Activated T-cell treated with anti-CD3 and anti-CD28 coated beads for 1 hour (primary cell): Measurements from ENCODE around the gene CCL2.

Experiments
- DNase-seq: peaks from one replicate; pipeline ENCODE4 v3.0.0-alpha.2; 2020; ENCODE audit warnings: low read depth

CCL2 gene

DNA sequence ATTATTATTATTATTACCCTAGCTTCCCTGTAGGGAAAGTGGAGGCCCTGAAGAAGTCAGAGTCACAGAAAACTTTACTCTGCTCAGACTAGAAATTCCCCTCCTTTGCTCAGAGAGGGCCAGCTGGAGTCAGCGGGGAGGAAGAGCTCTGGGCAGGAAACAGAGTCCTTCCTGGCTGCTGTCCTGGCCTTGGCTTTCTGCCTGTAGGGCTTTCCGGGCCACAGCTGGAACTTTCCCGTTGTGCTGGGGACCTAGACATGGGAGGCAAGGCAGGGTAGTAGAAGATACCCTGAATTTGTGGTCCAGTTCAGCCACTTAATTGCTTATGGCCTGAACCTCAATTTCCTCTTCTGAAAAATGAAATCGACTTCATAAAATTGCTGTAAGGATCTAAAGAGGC, 14.0 kb upstream of the CCL2 start:
- DNase-seq, result no peak

DNA sequence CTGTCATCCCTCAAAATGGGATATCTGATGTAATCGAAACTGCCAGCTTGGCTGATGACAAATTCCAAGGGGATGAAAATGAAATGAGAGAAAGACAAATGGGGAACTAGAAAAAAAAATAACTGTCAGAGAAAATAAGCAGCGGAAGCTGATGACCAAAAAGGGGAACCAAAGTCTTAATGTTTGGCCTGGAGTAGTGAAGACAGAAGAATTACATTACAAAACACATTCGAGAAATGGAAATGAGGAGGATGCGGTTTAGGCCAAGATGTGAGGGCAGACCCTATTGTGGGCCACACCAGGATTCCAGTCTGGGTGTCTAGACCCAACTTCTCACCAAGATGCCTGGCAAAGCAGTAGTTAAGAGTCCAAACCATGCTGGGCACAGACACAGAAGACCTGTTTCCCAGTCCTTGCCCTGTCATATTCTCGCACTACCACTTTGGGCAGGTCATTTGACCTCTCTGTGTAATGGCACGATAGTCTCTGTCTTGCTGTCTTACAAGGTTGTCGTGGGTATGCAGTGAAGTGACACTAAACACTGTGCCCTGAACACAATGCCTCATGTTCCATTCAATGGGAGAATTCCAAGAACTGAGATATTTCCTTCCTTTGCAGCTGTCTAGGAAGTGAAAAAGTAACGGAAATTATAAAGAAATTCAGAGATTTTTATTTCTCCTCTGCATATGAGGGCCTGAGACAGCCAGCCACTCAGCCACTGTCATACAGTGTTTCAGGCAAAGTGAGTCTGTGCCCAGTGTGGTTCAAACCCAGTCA, 12.3 kb upstream of the CCL2 start:
- DNase-seq, result no peak

DNA sequence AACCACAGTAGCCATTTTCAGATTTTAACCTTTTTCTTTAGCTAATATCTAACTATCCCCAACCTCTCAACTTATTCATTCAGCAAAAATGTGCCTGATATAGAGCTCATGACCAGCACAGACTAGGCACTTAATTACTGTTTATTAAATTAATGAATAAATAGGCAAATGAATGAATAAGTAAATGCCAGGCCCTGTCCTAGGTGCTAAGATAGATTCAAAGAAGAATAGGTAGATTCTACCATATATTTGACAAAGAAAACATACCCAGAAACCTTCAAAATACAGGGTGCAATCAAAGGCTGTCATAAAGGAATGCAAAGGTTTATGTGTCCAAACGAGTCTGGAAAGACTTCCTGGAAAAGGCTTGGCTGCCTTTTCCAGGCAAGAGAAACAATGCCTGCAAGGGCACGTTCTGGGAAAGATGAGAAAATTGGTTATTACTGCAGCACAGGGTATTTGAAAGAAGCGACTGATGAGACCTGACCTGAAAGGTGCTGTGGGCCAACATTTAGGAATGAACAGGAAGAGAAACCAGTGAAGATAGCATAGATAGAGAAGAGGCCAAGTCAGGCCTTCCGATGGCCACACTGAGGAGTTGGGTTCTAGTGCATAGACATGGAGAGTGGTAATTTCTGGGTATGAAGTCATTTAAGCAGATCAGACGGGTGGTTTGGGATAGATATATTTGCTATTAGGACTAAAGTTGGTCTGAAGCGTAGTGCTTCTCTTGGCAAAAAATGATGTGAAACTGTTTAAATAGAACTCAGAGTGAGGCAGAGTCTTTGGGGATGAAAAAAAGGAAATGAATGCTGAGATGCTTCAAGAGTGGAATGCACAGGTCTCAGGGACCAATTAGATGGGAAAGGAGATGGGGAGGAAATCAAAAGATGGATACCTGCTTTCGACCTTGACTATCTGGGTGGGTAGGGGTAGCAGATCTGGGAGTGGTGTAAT, 11.4 kb upstream of the CCL2 start:
- no peak for DNase-seq

- no peak for DNase-seq
Observed at GRCh38 chr17:34245351-34245905, 9.7 kb upstream of the CCL2 start.

- DNase-seq, result no peak
Observed at GRCh38 chr17:34246446-34246845, 8.6 kb upstream of the CCL2 start.

- no peak for DNase-seq
Observed at GRCh38 chr17:34246881-34247280, 8.2 kb upstream of the CCL2 start.

DNA sequence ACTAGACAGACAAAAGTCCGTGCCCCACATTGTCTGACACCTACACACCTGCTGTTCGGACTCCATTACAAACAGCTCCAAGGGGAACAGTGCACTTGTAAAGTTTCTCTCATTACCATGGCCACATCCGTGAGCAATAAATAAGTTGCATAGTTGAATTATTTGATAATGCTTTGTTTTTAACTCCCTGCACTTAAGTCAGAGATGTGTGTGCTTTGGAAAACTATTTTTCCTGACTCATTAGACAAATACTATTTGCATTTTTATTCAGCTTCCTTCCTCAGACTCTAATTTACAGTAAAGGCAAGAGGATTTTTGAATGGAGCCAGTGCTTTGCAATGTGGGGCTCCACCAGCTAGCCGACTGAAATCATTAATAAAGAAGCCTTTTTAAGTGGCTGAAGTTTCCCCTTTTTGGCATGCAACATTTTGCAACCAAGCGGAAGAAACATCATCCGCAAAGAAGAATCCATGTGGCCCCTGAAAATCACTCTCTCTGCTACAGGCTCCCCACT, 6.5 kb upstream of the CCL2 start:
- no peak for DNase-seq

DNA sequence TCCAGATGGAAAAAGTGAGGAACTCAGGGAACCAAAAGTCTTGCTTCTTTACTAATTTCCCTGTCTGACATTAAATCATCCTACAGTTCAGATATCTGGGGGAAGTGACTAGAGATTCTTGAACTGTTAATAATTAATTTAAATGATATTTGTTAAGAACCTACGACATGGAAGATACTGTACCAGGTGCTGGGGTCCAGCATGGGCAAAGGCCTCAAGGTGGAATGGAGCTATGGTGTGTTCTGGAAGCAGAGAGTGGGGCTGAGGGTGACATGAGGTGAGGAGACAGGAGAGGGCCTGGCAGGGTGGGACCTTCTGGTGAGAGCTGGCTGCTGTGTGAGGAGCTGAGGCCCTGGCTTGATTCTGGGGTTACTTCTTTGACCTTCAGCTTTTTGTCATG, 6.0 kb upstream of the CCL2 start:
- DNase-seq, result no peak

DNA sequence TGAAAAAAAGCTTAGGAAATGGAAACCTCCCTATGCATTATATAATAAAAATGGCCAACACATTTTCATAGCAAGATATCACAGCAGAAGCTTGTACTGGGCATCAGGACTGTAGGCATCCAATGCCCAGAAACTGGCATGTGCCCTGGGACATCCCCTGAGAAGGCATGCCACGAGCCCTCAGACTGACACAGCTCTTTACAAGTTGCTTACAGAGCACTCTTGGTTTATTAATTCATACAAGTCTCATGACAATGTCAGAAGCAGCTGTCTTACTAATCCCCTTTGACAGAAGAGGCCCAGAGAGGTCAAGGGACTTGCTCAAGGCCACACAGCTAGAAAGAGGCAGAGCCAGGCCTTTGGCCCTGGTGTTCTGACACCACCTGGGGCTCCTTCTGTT, 5.6 kb upstream of the CCL2 start:
- DNase-seq, result no peak

DNA sequence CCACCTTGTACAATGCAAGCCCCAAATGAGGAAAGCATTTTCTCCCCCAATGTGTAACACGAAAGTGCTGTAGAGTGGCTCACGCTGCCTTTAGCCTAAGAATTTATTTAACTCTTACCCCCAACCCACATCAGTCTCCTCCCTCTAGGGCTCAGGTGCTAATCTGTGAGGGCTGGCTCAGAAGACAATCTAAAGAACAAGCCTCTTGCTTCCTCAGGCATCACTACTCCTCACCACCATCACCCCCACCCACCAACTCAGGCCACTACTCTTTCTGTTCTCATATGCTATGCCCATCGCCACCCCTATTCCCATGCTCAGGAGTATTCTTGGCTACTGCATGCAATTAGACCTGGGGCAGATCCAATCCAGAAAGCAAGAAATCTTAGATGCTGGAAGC, 3.9 kb upstream of the CCL2 start:
- no peak for DNase-seq

DNA sequence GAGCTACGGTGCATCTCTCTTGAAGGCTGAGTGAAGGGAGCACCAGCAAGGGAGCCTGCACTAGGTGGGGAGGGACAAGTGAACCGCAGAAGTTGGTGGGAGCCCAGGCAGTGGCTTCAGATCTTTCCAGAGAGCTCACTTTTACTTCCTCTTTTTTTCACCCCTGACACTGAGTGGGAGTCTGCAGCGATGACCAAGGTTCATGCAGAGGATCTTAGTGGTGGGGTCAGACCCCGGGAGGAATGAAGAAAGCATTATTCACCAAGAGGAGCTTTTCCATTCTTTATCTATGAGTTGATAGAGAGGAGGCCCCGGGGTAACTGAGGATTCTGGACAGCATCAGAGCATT, 3.0 kb upstream of the CCL2 start:
- no peak for DNase-seq

DNA sequence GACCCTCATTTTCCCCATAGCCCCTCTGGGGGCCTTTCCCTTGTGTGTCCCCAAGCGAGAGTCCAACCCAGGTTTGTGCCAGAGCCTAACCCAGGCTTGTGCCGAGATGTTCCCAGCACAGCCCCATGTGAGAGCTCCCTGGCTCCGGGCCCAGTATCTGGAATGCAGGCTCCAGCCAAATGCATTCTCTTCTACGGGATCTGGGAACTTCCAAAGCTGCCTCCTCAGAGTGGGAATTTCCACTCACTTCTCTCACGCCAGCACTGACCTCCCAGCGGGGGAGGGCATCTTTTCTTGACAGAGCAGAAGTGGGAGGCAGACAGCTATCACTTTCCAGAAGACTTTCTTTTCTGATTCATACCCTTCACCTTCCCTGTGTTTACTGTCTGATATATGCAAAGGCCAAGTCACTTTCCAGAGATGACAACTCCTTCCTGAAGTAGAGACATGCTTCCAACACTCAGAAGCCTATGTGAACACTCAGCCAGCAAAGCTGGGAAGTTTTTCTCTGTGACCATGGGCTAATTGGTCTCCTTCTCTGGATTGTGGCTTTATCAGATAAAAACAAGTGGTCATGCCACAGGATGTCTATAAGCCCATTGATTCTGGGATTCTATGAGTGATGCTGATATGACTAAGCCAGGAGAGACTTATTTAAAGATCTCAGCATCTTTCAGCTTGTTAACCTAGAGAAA, 2.5 kb upstream of the CCL2 start:
- DNase-seq, result no peak

DNA sequence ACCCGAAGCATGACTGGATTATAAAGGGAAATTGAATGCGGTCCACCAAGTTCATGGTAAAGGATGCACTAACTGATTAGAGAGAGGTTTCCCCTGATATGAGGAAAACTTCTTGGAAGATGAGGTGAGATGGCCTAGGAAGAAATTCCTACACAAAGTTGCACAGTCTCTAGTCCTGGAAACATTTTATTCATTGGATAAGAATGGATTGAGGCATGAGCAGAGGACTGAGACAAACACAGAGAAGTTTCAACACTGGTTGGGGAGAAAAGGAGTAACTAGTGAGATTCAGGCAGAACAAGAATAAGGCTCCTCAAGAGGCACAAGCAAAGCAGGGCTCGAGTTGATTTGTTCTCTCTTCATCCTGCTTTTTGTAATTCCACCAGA, 2.0 kb upstream of the CCL2 start:
- no peak for DNase-seq

DNA sequence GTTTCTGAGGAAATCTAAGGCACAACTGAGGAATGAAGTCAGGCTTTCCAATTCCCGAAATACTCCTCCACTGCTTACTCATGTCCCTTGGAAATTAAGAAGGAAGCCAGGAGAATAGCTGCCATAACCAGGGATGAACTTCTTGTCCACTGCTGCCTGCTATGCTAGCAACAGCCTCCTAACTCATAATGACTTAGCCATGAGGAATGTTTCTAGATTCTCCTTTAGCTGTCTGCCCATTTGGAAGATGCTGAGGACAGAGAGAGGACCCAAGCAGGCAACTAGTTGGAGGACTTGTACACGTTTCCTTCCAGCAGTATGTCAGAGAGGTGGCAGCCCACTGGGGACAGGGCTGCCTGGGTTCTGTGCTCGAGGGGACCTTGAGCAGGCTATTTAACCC, 939 bp upstream of the CCL2 start:
- DNase-seq, result no peak

GRCh38 chr17:34255381-34255732, 272 bp downstream of the CCL2 start:
- no peak for DNase-seq

GRCh38 chr17:34255841-34256240, 756 bp downstream of the CCL2 start:
- no peak for DNase-seq

DNA sequence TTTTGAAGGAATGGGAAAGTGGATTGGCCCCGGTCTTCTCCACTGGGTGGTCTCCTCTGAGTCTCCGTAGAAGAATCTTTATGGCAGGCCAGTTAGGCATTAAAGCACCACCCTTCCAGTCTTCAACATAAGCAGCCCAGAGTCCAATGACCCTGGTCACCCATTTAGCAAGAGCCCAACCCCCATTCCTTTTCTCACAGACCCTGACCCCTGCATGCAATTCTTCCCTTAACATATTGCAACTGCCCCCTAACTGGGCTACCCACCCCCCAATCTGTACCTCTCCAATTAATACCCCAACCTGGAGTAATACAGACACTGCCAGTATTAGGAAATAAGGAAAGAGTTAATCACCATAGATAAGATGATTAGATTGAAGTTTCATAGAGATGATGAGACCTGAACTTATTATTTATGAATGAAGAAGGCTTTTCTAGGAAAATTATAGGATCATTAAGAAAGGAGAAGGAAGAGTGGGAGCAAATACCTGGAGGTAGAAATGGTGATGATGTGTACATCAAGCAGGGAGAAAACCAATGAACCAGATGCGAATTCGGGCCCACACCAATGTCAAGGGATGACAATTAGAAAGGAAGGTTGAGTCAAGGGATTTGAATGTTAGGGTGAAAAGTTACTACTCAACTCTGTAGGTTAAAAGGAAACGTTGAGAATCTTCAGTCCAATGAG, 2.4 kb downstream of the CCL2 start:
- no peak for DNase-seq

DNA sequence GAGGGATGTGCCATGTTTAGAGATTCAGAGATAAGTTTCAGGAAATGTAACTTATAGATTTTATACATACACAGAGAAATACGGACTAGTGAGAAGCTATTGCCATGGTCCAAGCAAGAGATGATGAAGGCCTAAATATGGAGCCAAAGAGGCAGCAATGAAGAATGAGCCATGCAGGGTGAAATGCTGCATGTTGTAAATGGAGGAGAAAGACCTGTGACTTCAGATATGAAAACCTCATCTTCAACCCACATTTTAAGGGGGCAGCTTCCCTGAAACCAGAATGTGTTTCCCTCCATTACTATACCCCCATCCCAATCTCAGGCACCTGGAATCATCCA, 2.9 kb downstream of the CCL2 start:
- no peak for DNase-seq

GRCh38 chr17:34259146-34259545, 4.1 kb downstream of the CCL2 start:
- DNase-seq, result no peak

- DNase-seq, result no peak
Observed at GRCh38 chr17:34260861-34261260, 5.8 kb downstream of the CCL2 start.

GRCh38 chr17:34261568-34262337, 6.7 kb downstream of the CCL2 start:
- no peak for DNase-seq
